ENCODE measurements around the gene ZNF823.
A peak's percentile ranks its signal among the peaks of the same experiment; 100 is the strongest.

The ZNF823 gene

DNA sequence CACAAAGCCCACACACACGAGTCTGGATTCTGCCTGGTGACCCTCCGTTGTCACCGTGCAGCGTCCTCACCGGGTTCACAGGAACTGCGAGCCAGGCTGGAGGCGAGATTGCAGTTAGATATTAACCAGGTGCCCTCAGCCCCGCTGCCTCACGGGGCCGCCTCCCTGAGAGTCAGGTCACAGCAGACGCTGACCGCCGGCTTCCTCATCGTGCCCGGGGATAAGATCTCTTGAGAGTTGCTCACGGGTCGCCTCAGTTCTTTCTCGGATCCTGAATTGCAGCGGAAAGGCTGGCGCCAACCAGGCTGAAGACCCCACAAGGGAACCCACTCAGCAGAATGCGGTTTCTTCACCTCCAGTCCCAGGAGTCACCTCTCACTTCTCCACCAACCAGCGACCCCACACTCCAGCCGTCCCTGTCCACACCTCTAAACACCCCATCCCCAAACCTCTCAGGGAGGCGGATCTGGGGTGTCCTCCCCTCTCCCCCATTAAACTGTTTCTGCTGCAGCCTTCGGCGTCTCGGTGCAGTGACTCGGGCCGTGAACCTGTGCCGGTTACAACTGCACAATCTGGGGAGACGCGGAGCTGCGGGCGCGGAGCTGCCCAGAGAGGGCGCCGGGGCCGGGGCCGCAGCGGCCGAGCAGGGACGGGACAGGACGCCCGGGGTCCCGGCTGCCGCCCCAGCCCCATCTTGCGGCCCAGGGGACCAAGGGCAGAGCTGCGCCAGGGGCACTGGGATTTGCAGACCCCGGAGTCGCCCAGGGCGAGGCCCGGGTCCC lies 591 bp downstream of the ZNF823 start:
- DNase-seq (ENCODE audit: low read depth in 2 of 2, low spot score in 1 of 2): no peak

DNA sequence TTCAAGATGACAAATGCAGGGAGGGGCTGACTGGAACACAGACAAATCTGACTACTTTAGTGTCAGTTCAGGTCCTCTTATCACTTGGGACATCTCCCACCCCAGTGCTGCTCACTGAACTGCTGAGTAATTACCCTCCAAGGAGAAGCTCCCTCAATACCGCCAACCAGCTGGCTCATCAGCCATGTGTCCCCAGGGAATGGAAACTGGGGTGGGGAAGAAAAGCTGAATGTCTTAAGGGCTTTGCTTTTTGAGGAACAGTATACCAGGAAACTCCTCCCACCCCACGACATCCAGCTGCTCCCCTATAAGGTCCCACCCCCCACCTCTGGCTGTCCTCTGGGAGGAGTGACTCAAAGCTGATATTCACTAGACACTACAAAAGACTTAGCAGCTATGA lies 2.0 kb downstream of the ZNF823 start:
- no peak for DNase-seq (ENCODE audit: low read depth in 2 of 2, low spot score in 1 of 2)

- no peak for DNase-seq (ENCODE audit: low read depth in 2 of 2, low spot score in 1 of 2)
These were observed 3.4 kb downstream of the ZNF823 start for GRCh38 chr19:11735375-11735774.

GRCh38 chr19:11729586-11729985 lies 9.2 kb downstream of the ZNF823 start:
- DNase-seq (ENCODE audit: low read depth in 2 of 2, low spot score in 1 of 2): no peak

DNA sequence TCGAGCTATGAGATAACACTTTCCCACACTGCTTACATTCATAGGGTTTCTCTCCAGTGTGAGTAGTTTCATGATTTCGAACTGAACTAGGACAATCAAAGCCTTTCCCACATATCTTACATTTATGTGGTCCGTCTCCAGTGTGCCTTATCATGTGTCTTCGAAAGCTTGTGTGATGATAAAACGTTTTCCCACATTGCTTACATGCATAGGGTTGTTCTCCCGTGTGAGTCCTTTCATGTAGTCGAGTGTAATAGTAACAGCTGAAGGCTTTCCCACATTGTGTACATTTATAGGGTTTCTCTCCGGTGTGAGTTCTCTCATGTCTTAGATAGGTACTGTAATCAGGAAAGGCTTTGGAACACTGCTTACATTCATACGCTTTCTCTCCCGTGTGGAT lies 16.3 kb downstream of the ZNF823 start:
- DNase-seq (ENCODE audit: low read depth in 2 of 2, low spot score in 1 of 2): no peak

- DNase-seq (ENCODE audit: low read depth in 2 of 2, low spot score in 1 of 2): no peak
These were observed 17.1 kb downstream of the ZNF823 start for GRCh38 chr19:11721681-11722080.

GRCh38 chr19:11710313-11710712 lies 28.4 kb downstream of the ZNF823 start:
- no peak for DNase-seq (ENCODE audit: low read depth in 2 of 2, low spot score in 1 of 2)

DNA sequence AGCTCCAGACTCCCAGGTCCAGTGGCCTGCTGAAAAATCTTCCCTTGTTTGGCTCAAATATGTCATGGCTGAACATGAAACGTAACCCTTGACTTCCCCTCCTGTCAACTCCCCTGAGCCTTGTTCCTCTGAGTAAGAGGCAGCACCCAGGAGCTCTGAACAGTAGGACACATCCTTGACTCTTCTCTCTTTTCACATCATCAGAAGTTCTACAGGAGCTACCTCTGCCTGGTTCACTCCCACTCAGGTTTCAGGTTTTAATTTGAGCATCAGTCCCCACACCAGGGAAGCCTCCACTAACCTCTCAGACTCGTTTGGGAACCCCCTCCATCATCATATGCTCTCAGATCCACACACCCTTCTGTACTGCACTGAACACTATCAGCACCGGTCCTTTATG lies 30.3 kb downstream of the ZNF823 start:
- DNase-seq (ENCODE audit: low read depth in 2 of 2, low spot score in 1 of 2): no peak

DNA sequence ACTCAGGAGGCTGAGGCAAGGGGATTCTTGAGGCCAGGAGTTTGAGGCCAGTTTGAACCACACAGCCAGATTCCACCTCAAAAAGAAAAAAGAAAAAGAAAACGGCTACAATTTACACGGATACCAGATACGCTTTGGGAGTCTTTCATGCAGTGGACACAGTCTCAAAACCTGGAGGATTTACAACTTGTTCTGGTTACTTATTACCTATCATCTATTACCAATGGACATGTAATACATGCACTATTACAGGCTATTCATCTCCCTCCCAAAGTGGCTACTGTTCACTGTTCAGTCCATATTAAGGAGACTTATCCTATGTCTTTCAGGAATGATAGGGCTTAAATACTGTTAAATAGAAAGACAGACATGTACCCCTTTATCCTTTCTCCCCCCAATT lies 33.3 kb downstream of the ZNF823 start:
- DNase-seq (ENCODE audit: low read depth in 2 of 2, low spot score in 1 of 2): no peak

GRCh38 chr19:11704626-11705025 lies 34.1 kb downstream of the ZNF823 start:
- no peak for DNase-seq (ENCODE audit: low read depth in 2 of 2, low spot score in 1 of 2)

DNA sequence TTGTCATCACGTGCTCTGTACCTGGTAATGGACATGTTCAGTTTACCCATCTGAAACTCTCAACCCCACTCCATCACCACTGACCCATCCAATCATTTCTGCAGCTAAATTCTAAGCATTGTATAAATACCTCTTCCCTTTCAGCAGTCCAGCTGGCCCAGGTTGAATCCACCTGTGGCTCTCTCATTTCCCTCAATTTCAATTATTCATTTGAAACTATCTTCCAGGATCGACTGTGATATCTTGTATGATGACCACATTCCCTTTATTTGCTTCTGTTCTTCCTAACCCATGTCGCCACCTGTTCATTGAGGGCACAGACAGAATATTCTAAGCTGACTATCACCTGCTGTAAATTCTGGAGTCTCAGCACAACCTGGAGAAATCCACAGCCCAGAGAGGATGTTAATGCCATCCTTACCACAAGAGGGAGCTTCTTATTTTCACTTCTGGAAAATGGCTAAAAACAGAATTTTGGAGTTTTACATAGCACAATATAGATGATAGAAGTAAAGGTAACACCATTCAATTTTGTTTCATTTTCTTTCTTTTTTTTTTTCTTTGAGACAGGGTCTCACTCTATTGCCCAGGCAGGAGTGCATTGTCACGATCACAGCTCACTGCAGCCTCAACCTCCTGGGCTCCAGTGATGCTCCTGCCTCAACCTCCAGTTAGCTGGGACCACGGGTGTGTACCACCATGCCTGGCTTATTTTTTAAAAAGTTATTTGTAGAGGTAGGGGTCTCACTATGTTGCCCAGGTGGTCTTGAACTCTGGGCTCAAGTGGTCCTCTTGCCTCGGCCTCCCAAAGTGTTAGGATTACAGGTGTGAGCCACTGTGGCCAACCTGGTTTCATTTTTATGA lies 38.6 kb downstream of the ZNF823 start:
- DNase-seq (ENCODE audit: low read depth in 2 of 2, low spot score in 1 of 2): no peak

GRCh38 chr19:11698231-11698630 lies 40.5 kb downstream of the ZNF823 start:
- DNase-seq (ENCODE audit: low read depth in 2 of 2, low spot score in 1 of 2): no peak

- DNase-seq (ENCODE audit: low read depth in 2 of 2, low spot score in 1 of 2): no peak
These were observed 41.4 kb downstream of the ZNF823 start for GRCh38 chr19:11697284-11697855.

- peak; percentile 60 to 67 for DNase-seq (ENCODE audit: low read depth in 2 of 2, low spot score in 1 of 2)
These were observed 44.0 kb downstream of the ZNF823 start for GRCh38 chr19:11694533-11695439.

DNA sequence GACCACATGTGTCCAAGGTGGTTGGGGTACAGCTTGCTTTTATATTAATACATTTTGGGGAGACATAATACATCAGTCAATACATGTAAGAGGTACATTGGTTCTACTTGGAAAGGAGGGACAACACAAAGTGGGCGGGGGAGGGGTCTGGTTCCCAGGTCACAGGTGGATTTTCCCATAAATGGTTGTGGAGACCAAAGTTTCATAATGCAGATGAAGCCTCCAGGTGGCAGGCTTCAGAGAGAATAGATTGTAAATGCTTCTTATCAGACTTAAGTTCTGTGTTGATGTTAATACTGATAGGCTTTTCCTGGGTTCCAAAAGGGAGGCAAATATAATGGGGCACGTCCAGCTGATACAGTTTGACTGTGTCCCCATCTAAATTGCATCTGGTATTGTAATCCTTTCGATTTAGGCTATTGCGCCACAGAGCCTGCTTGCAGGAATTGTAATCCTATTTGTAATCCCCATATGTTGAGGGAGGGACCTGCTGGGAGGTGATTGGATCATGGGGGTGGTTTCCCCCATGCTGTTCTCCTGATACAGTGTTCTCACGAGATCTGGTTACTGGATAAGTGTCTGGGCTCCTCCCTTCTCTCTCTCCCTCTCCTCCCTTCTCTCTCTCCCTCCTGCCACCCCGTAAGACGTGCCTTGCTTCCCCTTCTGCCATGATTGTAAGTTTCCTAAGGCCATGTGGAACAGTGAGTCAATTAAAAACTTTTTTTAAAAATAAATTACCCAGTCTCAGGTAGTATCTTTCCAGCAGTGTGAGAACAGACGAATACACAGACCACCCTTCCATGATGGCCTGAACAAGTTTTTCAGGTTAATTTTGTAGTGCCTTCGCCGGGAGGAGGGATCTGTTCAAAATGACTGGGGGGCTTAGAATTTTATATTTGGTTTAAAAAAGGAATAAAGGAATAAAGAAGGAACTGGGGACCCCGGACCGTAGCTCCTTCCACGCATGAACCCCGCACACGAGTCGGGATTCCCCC lies 44.9 kb downstream of the ZNF823 start:
- DNase-seq (ENCODE audit: low read depth in 2 of 2, low spot score in 1 of 2): no peak

GRCh38 chr19:11692127-11692790 lies 46.5 kb downstream of the ZNF823 start:
- no peak for DNase-seq (ENCODE audit: low read depth in 2 of 2, low spot score in 1 of 2)

- no peak for DNase-seq (ENCODE audit: low read depth in 2 of 2, low spot score in 1 of 2)
These were observed 52.8 kb downstream of the ZNF823 start for GRCh38 chr19:11685676-11686650.

All from stimulated activated CD8-positive, alpha-beta memory T cell treated with anti-CD3 and anti-CD28 coated beads, Interleukin-4, amount 100 ng/mL, for 4 hours (primary cell).